ENCODE data around the gene CLASRP. TPM values are rescaled to one million over a fixed set of nuclear protein-coding genes. Genes with fewer than 3 reads are reported as not detected.

The CLASRP gene
- total RNA-seq, 2 donors from 2014 or later = 53.5 to 82.6 TPM

DNA sequence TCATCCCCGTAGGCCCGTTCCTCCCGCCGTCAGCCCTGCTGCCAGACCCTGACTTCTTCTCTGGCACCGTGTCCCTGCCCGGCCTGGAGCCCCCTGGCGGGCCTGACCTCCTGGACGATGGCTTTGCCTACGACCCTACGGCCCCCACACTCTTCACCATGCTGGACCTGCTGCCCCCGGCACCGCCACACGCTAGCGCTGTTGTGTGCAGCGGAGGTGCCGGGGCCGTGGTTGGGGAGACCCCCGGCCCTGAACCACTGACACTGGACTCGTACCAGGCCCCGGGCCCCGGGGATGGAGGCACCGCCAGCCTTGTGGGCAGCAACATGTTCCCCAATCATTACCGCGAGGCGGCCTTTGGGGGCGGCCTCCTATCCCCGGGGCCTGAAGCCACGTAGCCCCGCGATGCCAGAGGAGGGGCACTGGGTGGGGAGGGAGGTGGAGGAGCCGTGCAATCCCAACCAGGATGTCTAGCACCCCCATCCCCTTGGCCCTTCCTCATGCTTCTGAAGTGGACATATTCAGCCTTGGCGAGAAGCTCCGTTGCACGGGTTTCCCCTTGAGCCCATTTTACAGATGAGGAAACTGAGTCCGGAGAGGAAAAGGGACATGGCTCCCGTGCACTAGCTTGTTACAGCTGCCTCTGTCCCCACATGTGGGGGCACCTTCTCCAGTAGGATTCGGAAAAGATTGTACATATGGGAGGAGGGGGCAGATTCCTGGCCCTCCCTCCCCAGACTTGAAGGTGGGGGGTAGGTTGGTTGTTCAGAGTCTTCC, 1.3 kb upstream of the CLASRP start:
- Histone ChIP-seq H3K36me3 (peaks cover 5% of the 10 kb centered on the region), H3K9me3 (no peaks in the 10 kb centered on the region), H3K4me1 (peaks cover 13% of the 10 kb centered on the region), H3K27me3 (no peaks in the 10 kb centered on the region), H3K27ac (no peak overlapping the region), H3K9ac (ENCODE audit: low read depth in 2 of 2, low read length in 2 of 2) (no peak overlapping the region), H3K4me3 (no peak overlapping the region)
- no peak for DNase-seq
- intact Hi-C loops (cut with DNase I) = no loop called here
- TF ChIP-seq, protein P1, sequence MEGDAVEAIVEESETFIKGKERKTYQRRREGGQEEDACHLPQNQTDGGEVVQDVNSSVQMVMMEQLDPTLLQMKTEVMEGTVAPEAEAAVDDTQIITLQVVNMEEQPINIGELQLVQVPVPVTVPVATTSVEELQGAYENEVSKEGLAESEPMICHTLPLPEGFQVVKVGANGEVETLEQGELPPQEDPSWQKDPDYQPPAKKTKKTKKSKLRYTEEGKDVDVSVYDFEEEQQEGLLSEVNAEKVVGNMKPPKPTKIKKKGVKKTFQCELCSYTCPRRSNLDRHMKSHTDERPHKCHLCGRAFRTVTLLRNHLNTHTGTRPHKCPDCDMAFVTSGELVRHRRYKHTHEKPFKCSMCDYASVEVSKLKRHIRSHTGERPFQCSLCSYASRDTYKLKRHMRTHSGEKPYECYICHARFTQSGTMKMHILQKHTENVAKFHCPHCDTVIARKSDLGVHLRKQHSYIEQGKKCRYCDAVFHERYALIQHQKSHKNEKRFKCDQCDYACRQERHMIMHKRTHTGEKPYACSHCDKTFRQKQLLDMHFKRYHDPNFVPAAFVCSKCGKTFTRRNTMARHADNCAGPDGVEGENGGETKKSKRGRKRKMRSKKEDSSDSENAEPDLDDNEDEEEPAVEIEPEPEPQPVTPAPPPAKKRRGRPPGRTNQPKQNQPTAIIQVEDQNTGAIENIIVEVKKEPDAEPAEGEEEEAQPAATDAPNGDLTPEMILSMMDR (IDR thresholded peaks at IDR 0.05) = no peak

DNA sequence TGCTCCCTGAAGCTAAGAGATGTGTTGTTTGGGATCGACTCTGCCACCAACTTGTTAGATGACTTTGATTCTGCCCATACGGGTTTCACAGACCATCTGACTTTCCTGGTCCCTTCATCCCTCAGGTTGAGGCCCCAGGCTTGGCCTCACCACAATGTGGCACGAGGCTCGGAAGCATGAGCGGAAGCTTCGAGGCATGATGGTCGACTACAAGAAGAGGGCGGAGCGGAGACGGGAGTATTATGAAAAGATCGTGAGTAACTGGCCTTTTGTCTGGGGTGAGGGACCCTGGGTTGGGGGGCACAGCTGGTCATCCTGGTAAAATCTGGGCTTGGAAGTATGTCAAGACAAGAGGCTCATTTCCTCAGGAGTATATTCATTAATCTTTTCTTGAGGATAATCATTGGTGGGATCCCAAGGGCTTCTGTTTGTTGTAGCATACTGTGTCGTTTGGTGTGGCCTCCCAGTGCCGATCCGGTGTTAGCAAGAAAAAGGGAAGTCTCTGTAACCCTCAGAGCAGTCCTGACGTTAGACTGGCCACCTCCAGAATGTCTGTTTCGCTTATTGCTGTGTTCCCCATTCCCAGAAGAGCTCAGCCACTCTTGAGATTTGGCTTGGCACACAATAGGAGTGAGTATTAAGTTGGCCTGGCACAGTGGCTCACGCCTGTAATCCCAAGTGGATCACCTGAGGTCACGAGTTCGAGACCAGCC, 1.4 kb downstream of the CLASRP start:
- TF ChIP-seq, protein P1 (IDR thresholded peaks at IDR 0.05) = no peak
- H3K4me1 ChIP-seq = peaks cover 14% of the 10 kb centered on the region
- no peaks in the 10 kb centered on the region for H3K9me3 ChIP-seq
- no peak overlapping the region for H3K27ac ChIP-seq
- DNase-seq = no peak
- peaks cover 5% of the 10 kb centered on the region for H3K36me3 ChIP-seq
- intact Hi-C loops (cut with DNase I) = no loop called here
- peak overlapping the region; percentile 38 to 90 for H3K9ac ChIP-seq (ENCODE audit: low read depth in 2 of 2, low read length in 2 of 2)
- H3K27me3 ChIP-seq = no peaks in the 10 kb centered on the region
- peak overlapping the region; percentile 94 for H3K4me3 ChIP-seq

- Histone ChIP-seq H3K4me1 (peaks cover 23% of the 10 kb centered on the region), H3K9ac (ENCODE audit: low read depth in 2 of 2, low read length in 2 of 2) (no peak overlapping the region), H3K9me3 (no peaks in the 10 kb centered on the region), H3K36me3 (peaks cover 5% of the 10 kb centered on the region), H3K27me3 (no peaks in the 10 kb centered on the region), H3K4me3 (no peak overlapping the region), H3K27ac (no peak overlapping the region)
- TF ChIP-seq, protein P1 (IDR thresholded peaks at IDR 0.05) = no peak
- DNase-seq = no peak
- intact Hi-C loops (cut with DNase I) = no loop called here
Observed at GRCh38 chr19:45041125-45041524, 2.3 kb downstream of the CLASRP start.

- H3K27me3 ChIP-seq = no peaks in the 10 kb centered on the region
- no peaks in the 10 kb centered on the region for H3K9me3 ChIP-seq
- no peak overlapping the region for H3K4me3 ChIP-seq
- TF ChIP-seq, protein P1 (IDR thresholded peaks at IDR 0.05) = no peak
- H3K27ac ChIP-seq = no peak overlapping the region
- intact Hi-C loops (cut with DNase I) = no loop called here
- peaks cover 11% of the 10 kb centered on the region for H3K4me1 ChIP-seq
- H3K36me3 ChIP-seq = peaks cover 3% of the 10 kb centered on the region
- H3K9ac ChIP-seq (ENCODE audit: low read depth in 2 of 2, low read length in 2 of 2) = no peak overlapping the region
- DNase-seq = no peak
Observed at GRCh38 chr19:45045671-45046353, 7.0 kb downstream of the CLASRP start.

- Histone ChIP-seq H3K4me1 (peaks cover 11% of the 10 kb centered on the region), H3K36me3 (no peaks in the 10 kb centered on the region), H3K4me3 (no peak overlapping the region), H3K9ac (ENCODE audit: low read depth in 2 of 2, low read length in 2 of 2) (no peak overlapping the region), H3K27ac (no peak overlapping the region), H3K27me3 (no peaks in the 10 kb centered on the region), H3K9me3 (no peaks in the 10 kb centered on the region)
- TF ChIP-seq, protein P1 (IDR thresholded peaks at IDR 0.05) = no peak
- intact Hi-C loops (cut with DNase I) = no loop called here
- DNase-seq = no peak
Observed at GRCh38 chr19:45046355-45046754, 7.5 kb downstream of the CLASRP start.
